ENCODE measurements around the gene TMEM208.

Gene TMEM208

DNA sequence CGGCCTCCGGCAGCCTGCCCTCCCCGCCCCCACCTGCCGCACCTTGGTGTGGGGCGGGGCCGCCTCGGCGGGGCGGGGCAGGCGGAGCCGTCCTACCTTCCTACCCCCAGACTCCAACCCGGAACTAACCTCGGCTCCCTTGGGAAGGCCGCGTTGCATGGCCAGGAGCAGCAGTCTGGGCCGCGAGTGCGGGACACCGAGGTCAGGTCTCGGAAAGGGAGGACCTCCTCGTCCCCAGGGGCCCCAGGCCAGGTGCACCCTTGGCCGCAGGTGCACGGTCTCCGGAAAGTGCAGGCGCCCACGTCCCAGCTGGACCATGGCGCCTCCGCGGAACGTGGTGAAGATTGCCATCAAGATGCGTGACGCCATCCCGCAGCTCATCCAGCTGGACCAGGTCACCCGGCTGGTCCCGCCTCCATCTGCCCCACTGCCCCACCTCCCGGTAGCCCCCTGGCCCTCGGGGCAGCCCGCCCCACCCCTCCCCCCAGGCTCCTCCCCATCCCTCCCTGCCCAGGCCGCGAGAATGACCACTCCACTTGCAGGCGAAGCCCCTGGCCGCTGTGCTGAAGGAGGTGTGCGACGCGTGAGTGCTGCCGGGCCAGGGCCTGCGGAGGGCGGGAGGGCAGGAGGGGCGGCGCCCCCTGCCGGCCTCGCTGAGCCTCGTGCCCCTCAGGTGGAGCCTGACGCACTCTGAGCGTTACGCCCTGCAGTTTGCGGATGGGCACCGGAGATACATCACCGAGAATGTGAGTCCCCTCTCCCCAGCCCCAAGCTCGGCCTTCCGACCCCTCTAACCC is 27.7 kb upstream of the TMEM208 start, which contains the start of gene ELMO3:
ELMO3 (plus strand) TSS at position 121 of the 797 bp plus-strand sequence; CDS start at position 317, 196 bp downstream.
- H3K9ac ChIP-seq (ENCODE audit: low read length): peak within 1 kb of the TSS; percentile 72
- peaks cover 3% of the 10 kb centered on the region for H3K79me2 ChIP-seq (ENCODE audit: control insufficient read depth, insufficient read depth, low read length)
- no peak within 1 kb of the TSS for H2AK5ac ChIP-seq (ENCODE audit: low read length)
- no peak within 1 kb of the TSS for H2BK120ac ChIP-seq (ENCODE audit: low read depth, low read length)
- peak; percentile 90 for DNase-seq
- no peak within 1 kb of the TSS for H3K18ac ChIP-seq (ENCODE audit: low read length)
- peaks cover 27% of the 10 kb centered on the region for H3K36me3 ChIP-seq (ENCODE audit: control insufficient read depth, insufficient read depth, low read length)
- peak within 1 kb of the TSS; percentile 81 for H3K56ac ChIP-seq (ENCODE audit: low read length)
- no peak within 1 kb of the TSS for H4K8ac ChIP-seq (ENCODE audit: low read depth, low read length)
- WGBS (ENCODE audit: extremely low coverage, insufficient coverage, low lambda C conversion rate): no CpG with 5 or more reads among the region's 61 CpGs
- H3K4ac ChIP-seq (ENCODE audit: low read depth, low read length): no peak within 1 kb of the TSS
- H3K27ac ChIP-seq (ENCODE audit: low read depth, low read length): no peak within 1 kb of the TSS
- no peaks in the 10 kb centered on the region for H3K4me1 ChIP-seq (ENCODE audit: control insufficient read depth, low read depth, low read length)
- H3K4me2 ChIP-seq (ENCODE audit: low read length): peak within 1 kb of the TSS; percentile 76
- H2BK5ac ChIP-seq (ENCODE audit: low read length): no peak within 1 kb of the TSS
- H3K79me1 ChIP-seq (ENCODE audit: low read length): peaks cover 4% of the 10 kb centered on the region
- H2BK15ac ChIP-seq (replicated peaks; ENCODE audit: low read depth): no peak within 1 kb of the TSS
- peak within 1 kb of the TSS; percentile 47 for H3K4me3 ChIP-seq (ENCODE audit: low read length)
- no peaks in the 10 kb centered on the region for H3K27me3 ChIP-seq (ENCODE audit: insufficient read depth, low read length, poor library complexity)
- H3K23ac ChIP-seq (ENCODE audit: low read length): no peak within 1 kb of the TSS
- H4K5ac ChIP-seq (ENCODE audit: low read length): no peak within 1 kb of the TSS

- no peak overlapping the region for H2BK15ac ChIP-seq (replicated peaks; ENCODE audit: low read depth)
- no CpG with 5 or more reads among the region's 22 CpGs for WGBS (ENCODE audit: extremely low coverage, insufficient coverage, low lambda C conversion rate)
- H2AK5ac ChIP-seq (ENCODE audit: low read length): no peak overlapping the region
- H4K8ac ChIP-seq (ENCODE audit: low read depth, low read length): no peak overlapping the region
- no peaks in the 10 kb centered on the region for H3K4me1 ChIP-seq (ENCODE audit: control insufficient read depth, low read depth, low read length)
- H3K79me1 ChIP-seq (ENCODE audit: low read length): peaks cover under 1% of the 10 kb centered on the region
- no peak overlapping the region for H3K27ac ChIP-seq (ENCODE audit: low read depth, low read length)
- no peak overlapping the region for H2BK5ac ChIP-seq (ENCODE audit: low read length)
- H3K4me2 ChIP-seq (ENCODE audit: low read length): peak overlapping the region; percentile 53
- peak overlapping the region; percentile 62 for H3K9ac ChIP-seq (ENCODE audit: low read length)
- peaks cover 23% of the 10 kb centered on the region for H3K36me3 ChIP-seq (ENCODE audit: control insufficient read depth, insufficient read depth, low read length)
- H3K4me3 ChIP-seq (ENCODE audit: low read length): peak overlapping the region; percentile 42
- H3K79me2 ChIP-seq (ENCODE audit: control insufficient read depth, insufficient read depth, low read length): no peaks in the 10 kb centered on the region
- H3K56ac ChIP-seq (ENCODE audit: low read length): peak overlapping the region; percentile 81
- H3K27me3 ChIP-seq (ENCODE audit: insufficient read depth, low read length, poor library complexity): no peaks in the 10 kb centered on the region
- H3K4ac ChIP-seq (ENCODE audit: low read depth, low read length): no peak overlapping the region
- no peak overlapping the region for H2BK120ac ChIP-seq (ENCODE audit: low read depth, low read length)
- no peak overlapping the region for H4K5ac ChIP-seq (ENCODE audit: low read length)
- no peak overlapping the region for H3K18ac ChIP-seq (ENCODE audit: low read length)
- no peak overlapping the region for H3K23ac ChIP-seq (ENCODE audit: low read length)
- DNase-seq: peak; percentile 61
Measured at GRCh38 chr16:67199808-67200198, 27.1 kb upstream of the TMEM208 start.

DNA sequence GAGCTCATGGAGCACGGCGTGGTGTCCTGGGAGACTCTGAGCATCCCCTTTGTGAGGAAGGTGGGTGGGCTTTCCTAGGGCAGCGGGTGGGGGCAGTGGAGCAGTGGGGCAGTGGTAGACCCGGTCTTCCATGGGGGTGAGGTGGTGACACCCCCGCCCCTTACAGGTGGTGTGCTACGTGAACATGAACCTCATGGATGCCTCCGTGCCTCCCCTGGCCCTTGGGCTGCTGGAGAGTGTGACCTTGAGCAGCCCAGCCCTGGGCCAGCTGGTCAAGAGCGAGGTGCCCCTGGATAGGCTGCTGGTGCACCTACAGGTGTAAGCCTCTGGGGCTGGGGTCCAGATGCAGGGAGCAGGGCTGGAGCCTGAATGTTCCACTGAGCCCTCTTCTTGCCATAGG is 26.4 kb upstream of the TMEM208 start:
- no peak overlapping the region for H3K9ac ChIP-seq (ENCODE audit: low read length)
- H3K18ac ChIP-seq (ENCODE audit: low read length): no peak overlapping the region
- H3K56ac ChIP-seq (ENCODE audit: low read length): peak overlapping the region; percentile 30
- H3K4ac ChIP-seq (ENCODE audit: low read depth, low read length): no peak overlapping the region
- H3K4me1 ChIP-seq (ENCODE audit: control insufficient read depth, low read depth, low read length): no peaks in the 10 kb centered on the region
- H3K4me2 ChIP-seq (ENCODE audit: low read length): no peak overlapping the region
- no peak overlapping the region for H3K27ac ChIP-seq (ENCODE audit: low read depth, low read length)
- no peak overlapping the region for H2BK120ac ChIP-seq (ENCODE audit: low read depth, low read length)
- no peaks in the 10 kb centered on the region for H3K27me3 ChIP-seq (ENCODE audit: insufficient read depth, low read length, poor library complexity)
- H2BK15ac ChIP-seq (replicated peaks; ENCODE audit: low read depth): no peak overlapping the region
- no peaks in the 10 kb centered on the region for H3K79me2 ChIP-seq (ENCODE audit: control insufficient read depth, insufficient read depth, low read length)
- no peak overlapping the region for H4K8ac ChIP-seq (ENCODE audit: low read depth, low read length)
- H2AK5ac ChIP-seq (ENCODE audit: low read length): no peak overlapping the region
- WGBS (ENCODE audit: extremely low coverage, insufficient coverage, low lambda C conversion rate): no CpG with 5 or more reads among the region's 8 CpGs
- no peaks in the 10 kb centered on the region for H3K79me1 ChIP-seq (ENCODE audit: low read length)
- no peak overlapping the region for H3K4me3 ChIP-seq (ENCODE audit: low read length)
- no peak for DNase-seq
- H3K23ac ChIP-seq (ENCODE audit: low read length): no peak overlapping the region
- peaks cover 19% of the 10 kb centered on the region for H3K36me3 ChIP-seq (ENCODE audit: control insufficient read depth, insufficient read depth, low read length)
- no peak overlapping the region for H2BK5ac ChIP-seq (ENCODE audit: low read length)
- H4K5ac ChIP-seq (ENCODE audit: low read length): no peak overlapping the region

DNA sequence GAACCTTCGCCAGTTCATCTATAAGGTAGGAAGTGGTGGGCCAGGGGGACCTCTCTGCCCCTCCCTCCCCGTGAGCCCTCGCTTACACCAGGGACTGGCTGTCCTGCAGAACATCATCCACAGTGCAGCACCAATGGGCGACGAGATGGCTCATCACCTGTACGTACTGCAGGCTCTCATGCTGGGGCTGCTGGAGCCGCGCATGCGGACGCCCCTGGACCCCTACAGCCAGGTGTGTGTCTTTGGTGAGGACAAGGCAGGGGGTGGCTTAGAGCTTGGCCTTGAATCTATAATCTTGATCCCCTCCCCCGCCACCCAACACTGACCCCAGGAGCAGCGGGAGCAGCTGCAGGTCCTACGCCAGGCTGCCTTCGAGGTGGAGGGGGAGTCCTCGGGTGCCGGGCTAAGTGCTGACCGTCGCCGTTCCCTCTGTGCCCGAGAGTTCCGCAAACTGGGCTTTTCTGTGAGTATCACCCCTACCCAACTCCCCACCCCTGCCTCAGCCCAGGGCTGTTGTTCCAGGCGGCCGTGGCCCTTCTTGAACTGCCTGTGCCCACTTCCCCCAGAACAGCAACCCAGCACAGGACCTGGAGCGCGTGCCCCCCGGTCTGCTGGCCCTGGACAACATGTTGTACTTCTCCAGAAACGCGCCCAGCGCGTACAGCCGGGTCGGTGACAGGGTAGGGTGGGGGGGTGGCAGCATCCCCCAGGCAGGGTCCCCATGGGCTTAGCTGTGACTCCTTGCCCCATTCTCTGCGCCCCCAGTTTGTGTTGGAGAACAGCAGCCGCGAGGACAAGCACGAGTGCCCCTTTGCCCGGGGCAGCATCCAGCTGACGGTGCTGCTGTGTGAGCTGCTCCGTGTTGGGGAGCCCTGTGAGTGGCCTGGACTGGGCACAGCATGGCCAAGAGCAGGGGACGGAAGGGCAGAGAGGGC is 25.3 kb upstream of the TMEM208 start:
- H2BK15ac ChIP-seq (replicated peaks; ENCODE audit: low read depth): no peak overlapping the region

GRCh38 chr16:67202426-67202825 is 24.5 kb upstream of the TMEM208 start:
- H3K4me2 ChIP-seq (ENCODE audit: low read length): no peak overlapping the region
- no peaks in the 10 kb centered on the region for H3K27me3 ChIP-seq (ENCODE audit: insufficient read depth, low read length, poor library complexity)
- H2BK5ac ChIP-seq (ENCODE audit: low read length): no peak overlapping the region
- H4K5ac ChIP-seq (ENCODE audit: low read length): no peak overlapping the region
- no peak overlapping the region for H2BK15ac ChIP-seq (replicated peaks; ENCODE audit: low read depth)
- no peak overlapping the region for H3K4me3 ChIP-seq (ENCODE audit: low read length)
- peaks cover 3% of the 10 kb centered on the region for H3K36me3 ChIP-seq (ENCODE audit: control insufficient read depth, insufficient read depth, low read length)
- no peak overlapping the region for H3K18ac ChIP-seq (ENCODE audit: low read length)
- H2AK5ac ChIP-seq (ENCODE audit: low read length): no peak overlapping the region
- DNase-seq: no peak
- H3K4me1 ChIP-seq (ENCODE audit: control insufficient read depth, low read depth, low read length): no peaks in the 10 kb centered on the region
- WGBS (ENCODE audit: extremely low coverage, insufficient coverage, low lambda C conversion rate): no CpG with 5 or more reads among the region's 12 CpGs
- no peak overlapping the region for H3K23ac ChIP-seq (ENCODE audit: low read length)
- no peaks in the 10 kb centered on the region for H3K79me2 ChIP-seq (ENCODE audit: control insufficient read depth, insufficient read depth, low read length)
- no peak overlapping the region for H3K56ac ChIP-seq (ENCODE audit: low read length)
- no peak overlapping the region for H2BK120ac ChIP-seq (ENCODE audit: low read depth, low read length)
- no peak overlapping the region for H3K27ac ChIP-seq (ENCODE audit: low read depth, low read length)
- H3K4ac ChIP-seq (ENCODE audit: low read depth, low read length): no peak overlapping the region
- no peaks in the 10 kb centered on the region for H3K79me1 ChIP-seq (ENCODE audit: low read length)
- no peak overlapping the region for H3K9ac ChIP-seq (ENCODE audit: low read length)
- H4K8ac ChIP-seq (ENCODE audit: low read depth, low read length): no peak overlapping the region

More for the DNA sequence above, 25.3 kb upstream of the TMEM208 start:
- H2BK120ac ChIP-seq (ENCODE audit: low read depth, low read length): no peak overlapping the region
- no peak overlapping the region for H3K9ac ChIP-seq (ENCODE audit: low read length)
- H4K8ac ChIP-seq (ENCODE audit: low read depth, low read length): no peak overlapping the region
- no peak overlapping the region for H3K4ac ChIP-seq (ENCODE audit: low read depth, low read length)
- no peaks in the 10 kb centered on the region for H3K4me1 ChIP-seq (ENCODE audit: control insufficient read depth, low read depth, low read length)
- H3K4me2 ChIP-seq (ENCODE audit: low read length): no peak overlapping the region
- no peak overlapping the region for H3K4me3 ChIP-seq (ENCODE audit: low read length)
- H3K23ac ChIP-seq (ENCODE audit: low read length): no peak overlapping the region
- H2BK5ac ChIP-seq (ENCODE audit: low read length): no peak overlapping the region
- no CpG with 5 or more reads among the region's 40 CpGs for WGBS (ENCODE audit: extremely low coverage, insufficient coverage, low lambda C conversion rate)
- H3K36me3 ChIP-seq (ENCODE audit: control insufficient read depth, insufficient read depth, low read length): peaks cover 9% of the 10 kb centered on the region
- H3K27me3 ChIP-seq (ENCODE audit: insufficient read depth, low read length, poor library complexity): no peaks in the 10 kb centered on the region
- H3K18ac ChIP-seq (ENCODE audit: low read length): no peak overlapping the region
- no peaks in the 10 kb centered on the region for H3K79me1 ChIP-seq (ENCODE audit: low read length)
- H3K79me2 ChIP-seq (ENCODE audit: control insufficient read depth, insufficient read depth, low read length): no peaks in the 10 kb centered on the region
- DNase-seq: no peak
- no peak overlapping the region for H3K56ac ChIP-seq (ENCODE audit: low read length)
- H2AK5ac ChIP-seq (ENCODE audit: low read length): no peak overlapping the region
- H4K5ac ChIP-seq (ENCODE audit: low read length): no peak overlapping the region
- H3K27ac ChIP-seq (ENCODE audit: low read depth, low read length): no peak overlapping the region
